RWPE1 (cell line): ENCODE results near the gene SIK3.
A peak's percentile ranks its signal among the peaks of the same experiment; 100 is the strongest.

ENCODE experiments used
- CTCF ChIA-PET: fragments of 350-600 bp; sonication (Branson Sonifier 250); formaldehyde crosslinking; extraction: SDS; loops from one replicate; lab custom pipeline; 2021; lab: Yijun Ruan, JAX
- POLR2A ChIA-PET: fragments of 400-600 bp; formaldehyde crosslinking; extraction: SDS; loops from one replicate; lab custom pipeline; 2020; ENCODE audit warnings: antibody characterized with exemption; ENCODE audit not compliant: low non-redundant PET; lab: Yijun Ruan, JAX
- DNase-seq: peaks from one replicate; pipeline ENCODE4 v3.0.0; 2012; ENCODE audit warnings: low spot score
- H3K27ac ChIP-seq: fragments of 450-650 bp; 2 replicates; pipeline ENCODE4 v1.5.1; 2017
- TF ChIP-seq, protein P1 (sequence below): fragments of 450-650 bp; conservative IDR thresholded peaks from 2 replicates; pipeline ENCODE4 v1.5.1; 2017; ENCODE audit warnings: low read depth, mild to moderate bottlenecking

Gene SIK3

GRCh38 chr11:116855413-116855812 lies 242.8 kb downstream of the SIK3 start:
- CTCF ChIA-PET: interaction anchor here (0.7 to 0.8 kb wide), 2 partner anchors 19 to 62 kb away, joined by 3 to 4 read pairs; no protein-coding TSS in a partner anchor
- no peak for DNase-seq
- TF ChIP-seq, protein P1, sequence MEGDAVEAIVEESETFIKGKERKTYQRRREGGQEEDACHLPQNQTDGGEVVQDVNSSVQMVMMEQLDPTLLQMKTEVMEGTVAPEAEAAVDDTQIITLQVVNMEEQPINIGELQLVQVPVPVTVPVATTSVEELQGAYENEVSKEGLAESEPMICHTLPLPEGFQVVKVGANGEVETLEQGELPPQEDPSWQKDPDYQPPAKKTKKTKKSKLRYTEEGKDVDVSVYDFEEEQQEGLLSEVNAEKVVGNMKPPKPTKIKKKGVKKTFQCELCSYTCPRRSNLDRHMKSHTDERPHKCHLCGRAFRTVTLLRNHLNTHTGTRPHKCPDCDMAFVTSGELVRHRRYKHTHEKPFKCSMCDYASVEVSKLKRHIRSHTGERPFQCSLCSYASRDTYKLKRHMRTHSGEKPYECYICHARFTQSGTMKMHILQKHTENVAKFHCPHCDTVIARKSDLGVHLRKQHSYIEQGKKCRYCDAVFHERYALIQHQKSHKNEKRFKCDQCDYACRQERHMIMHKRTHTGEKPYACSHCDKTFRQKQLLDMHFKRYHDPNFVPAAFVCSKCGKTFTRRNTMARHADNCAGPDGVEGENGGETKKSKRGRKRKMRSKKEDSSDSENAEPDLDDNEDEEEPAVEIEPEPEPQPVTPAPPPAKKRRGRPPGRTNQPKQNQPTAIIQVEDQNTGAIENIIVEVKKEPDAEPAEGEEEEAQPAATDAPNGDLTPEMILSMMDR: no peak
- H3K27ac ChIP-seq: no peak overlapping the region
- POLR2A ChIA-PET: no interaction called here

DNA sequence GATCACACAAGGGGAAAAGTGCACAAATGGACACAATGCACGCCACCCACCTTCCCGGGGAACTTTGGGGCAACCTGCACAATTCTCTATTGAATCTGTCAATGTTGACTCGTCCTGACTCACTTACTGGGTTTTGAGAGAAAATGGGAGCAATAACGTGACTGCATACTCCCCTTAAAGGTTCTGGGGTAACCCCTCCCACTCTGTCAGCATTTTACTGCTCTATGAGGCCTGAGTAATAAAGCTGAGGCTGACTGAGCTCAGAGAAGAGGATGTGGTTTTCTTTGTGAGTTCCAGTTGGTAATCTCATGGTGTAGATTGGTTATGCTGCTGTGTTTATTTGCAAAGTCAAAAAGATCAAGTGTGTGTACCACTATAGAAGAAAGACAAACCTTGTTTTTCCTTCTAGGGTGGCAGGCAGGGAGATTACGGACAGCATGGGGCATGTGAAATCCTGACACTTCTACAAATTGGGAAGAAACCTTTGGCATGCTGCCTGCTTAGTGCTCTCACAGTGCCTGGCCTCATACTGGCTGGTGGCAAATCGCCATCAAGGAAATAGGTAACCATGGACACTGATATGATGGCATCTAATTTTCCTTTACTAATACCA lies 244.7 kb downstream of the SIK3 start:
- CTCF ChIA-PET: no interaction called here
- peak; percentile 68 for DNase-seq
- TF ChIP-seq, protein P1: no peak
- POLR2A ChIA-PET: no interaction called here
- peak overlapping the region; percentile 57 for H3K27ac ChIP-seq

DNA sequence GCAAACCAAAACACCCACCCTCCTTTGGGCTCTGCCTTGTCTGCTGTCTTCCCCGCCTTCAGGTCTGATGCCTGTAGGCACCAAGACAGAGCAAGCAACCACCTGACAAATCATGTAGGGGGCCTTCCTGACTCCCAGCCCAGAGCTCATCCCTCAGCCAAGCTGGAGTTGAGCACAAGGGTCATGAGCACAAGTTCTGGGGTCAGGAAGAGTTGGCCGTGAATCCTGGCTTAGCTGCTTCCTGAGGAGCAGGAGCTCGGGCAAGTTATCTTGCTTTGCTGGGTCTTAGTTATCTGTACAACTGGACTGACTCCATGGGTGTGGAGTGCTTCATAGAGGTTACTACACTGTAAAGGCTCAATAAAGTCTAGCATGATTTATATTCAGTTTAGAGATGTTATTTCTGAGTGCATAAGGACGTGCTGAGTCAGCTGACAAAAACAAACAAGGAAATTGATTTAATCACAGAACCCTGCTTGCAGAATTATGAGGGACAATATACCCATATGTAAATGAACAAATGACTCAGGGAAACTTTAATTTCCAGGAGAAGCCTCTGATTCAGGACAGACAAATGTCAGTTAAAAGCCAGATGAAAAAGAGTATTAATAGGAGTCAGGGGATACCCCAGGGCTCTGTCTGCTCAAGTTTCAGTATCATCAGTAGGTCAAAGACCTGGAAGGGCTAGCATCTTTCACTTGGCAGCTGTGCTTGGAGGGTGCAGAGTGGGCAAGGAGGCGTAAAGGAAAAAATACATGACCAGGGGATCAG lies 245.8 kb downstream of the SIK3 start:
- DNase-seq: no peak
- CTCF ChIA-PET: no interaction called here
- TF ChIP-seq, protein P1: no peak
- H3K27ac ChIP-seq: no peak overlapping the region
- POLR2A ChIA-PET: no interaction called here

DNA sequence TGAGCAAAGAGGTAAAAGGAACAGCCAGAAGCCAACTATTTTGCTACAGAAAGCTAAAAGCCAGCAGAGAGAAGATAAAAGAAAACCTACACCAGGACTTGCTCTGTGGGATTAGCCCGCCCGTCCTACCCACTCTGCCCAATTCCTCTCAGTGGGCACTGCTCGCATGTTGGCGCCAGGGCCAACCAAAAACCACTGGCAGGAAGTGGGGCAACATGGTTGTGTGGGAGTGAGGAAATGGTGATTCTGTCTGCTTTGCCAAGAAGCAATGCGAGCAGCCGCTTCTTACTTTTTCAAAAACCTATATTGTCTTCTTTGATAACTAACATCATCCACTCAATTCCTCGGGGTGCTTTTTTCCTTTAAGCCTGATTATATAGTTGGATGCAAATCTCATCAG lies 246.6 kb downstream of the SIK3 start:
- ChIA-PET CTCF (no interaction called here), POLR2A (no interaction called here)
- H3K27ac ChIP-seq: no peak overlapping the region
- no peak for DNase-seq
- TF ChIP-seq, protein P1: no peak

DNA sequence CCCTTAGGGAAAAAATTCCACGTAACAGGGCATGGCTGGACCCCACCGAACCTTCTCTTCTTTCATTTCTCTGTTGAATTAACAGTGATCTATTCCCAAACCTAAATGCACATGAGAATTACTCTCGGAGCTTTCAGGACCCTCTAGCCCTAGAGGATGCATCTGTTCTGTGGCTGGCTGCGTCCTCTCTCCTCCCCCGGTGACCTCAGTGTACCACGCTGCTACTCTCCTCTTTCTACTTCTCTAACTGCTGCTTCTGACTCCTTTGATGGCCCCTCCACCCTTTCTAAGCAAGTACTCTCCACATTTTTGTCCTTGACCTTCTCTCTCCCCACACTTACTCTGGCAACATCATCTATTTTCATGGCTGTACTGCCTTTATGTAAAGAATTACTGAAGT lies 248.7 kb downstream of the SIK3 start:
- DNase-seq: no peak
- TF ChIP-seq, protein P1: no peak
- ChIA-PET POLR2A (no interaction called here), CTCF (no interaction called here)
- no peak overlapping the region for H3K27ac ChIP-seq

- H3K27ac ChIP-seq: no peak overlapping the region
- ChIA-PET CTCF (interaction anchor here (0.7 kb wide), 1 partner anchor 84 kb away, joined by 3 read pairs; no protein-coding TSS in a partner anchor), POLR2A (no interaction called here)
- TF ChIP-seq, protein P1: no peak
- DNase-seq: no peak
These were observed 249.2 kb downstream of the SIK3 start for GRCh38 chr11:116849060-116849459.
